Keratinocyte (primary cell): ENCODE measurements around the gene PLXNA1. TPM values are rescaled to one million over a fixed set of nuclear protein-coding genes. Genes with fewer than 3 reads are reported as not detected.

Experiments used
- DNase-seq: peaks from one replicate; pipeline ENCODE4 v3.0.0-alpha.2; 2011; ENCODE audit warnings: low read depth, missing footprints, low spot score
- FAIRE-seq: peaks from 2 replicates; lab custom pipeline; 2011; peaks lifted over from hg19 to GRCh38; lab: Jason Lieb, UNC
- H2AFZ ChIP-seq: 2 replicates; pipeline ENCODE4 v1.6.0; 2012; ENCODE audit warnings: low read length, control low read depth, inconsistent platforms; ENCODE audit not compliant: control insufficient read depth
- H3K27ac ChIP-seq: 2 replicates; pipeline ENCODE4 v1.5.1; 2011; ENCODE audit warnings: low read length; ENCODE audit not compliant: control insufficient read depth, insufficient read depth
- H3K27me3 ChIP-seq: 3 replicates; pipeline ENCODE4 v1.6.0; 2011; ENCODE audit warnings: low read length; ENCODE audit not compliant: control insufficient read depth, insufficient read depth; ENCODE audit errors: extremely low read depth
- H3K36me3 ChIP-seq, 2 experiments: 2 replicates in 1 of 2; 3 replicates in 1 of 2; pipeline ENCODE4 v1.5.1; 2011; ENCODE audit warnings: low read length in 2 of 2, mild to moderate bottlenecking in 1 of 2; ENCODE audit not compliant: control insufficient read depth in 2 of 2, insufficient read depth in 2 of 2; ENCODE audit errors: extremely low read depth in 1 of 2
- H3K4me1 ChIP-seq: 3 replicates; pipeline ENCODE4 v1.5.1; 2011; ENCODE audit warnings: low read length; ENCODE audit not compliant: control insufficient read depth, insufficient read depth; ENCODE audit errors: extremely low read depth
- H3K4me2 ChIP-seq: 3 replicates; pipeline ENCODE4 v1.6.0; 2011; ENCODE audit warnings: low read depth, low read length; ENCODE audit not compliant: control insufficient read depth, insufficient read depth; ENCODE audit errors: extremely low read depth
- H3K4me3 ChIP-seq, 3 experiments: fragments of 200-600 bp in 1 of 3; sonication (generic) in 1 of 3; 2 replicates in 2 of 3; 3 replicates in 1 of 3; pipeline ENCODE4 v1.5.1; 2011 to 2016; ENCODE audit warnings: low read length in 3 of 3, mild to moderate bottlenecking in 3 of 3, control low read depth in 2 of 3, inconsistent platforms in 1 of 3, low read depth in 1 of 3, mixed read lengths in 1 of 3, mixed run types in 1 of 3, moderate library complexity in 1 of 3; ENCODE audit not compliant: control insufficient read depth in 2 of 3, insufficient read depth in 2 of 3; ENCODE audit errors: extremely low read depth in 1 of 3
- H3K79me2 ChIP-seq: 2 replicates; pipeline ENCODE4 v1.6.0; 2012; ENCODE audit warnings: low read length; ENCODE audit not compliant: control insufficient read depth, insufficient read depth
- H3K9ac ChIP-seq: 3 replicates; pipeline ENCODE4 v1.6.0; 2011; ENCODE audit warnings: low read length; ENCODE audit not compliant: control insufficient read depth, insufficient read depth; ENCODE audit errors: extremely low read depth
- H3K9me1 ChIP-seq: 3 replicates; pipeline ENCODE4 v1.6.0; 2011; ENCODE audit warnings: low read length; ENCODE audit not compliant: control insufficient read depth, insufficient read depth; ENCODE audit errors: extremely low read depth
- H3K9me3 ChIP-seq: 2 replicates; pipeline ENCODE4 v1.5.1; 2012; ENCODE audit warnings: low read depth, low read length; ENCODE audit not compliant: control insufficient read depth
- H4K20me1 ChIP-seq: 3 replicates; pipeline ENCODE4 v1.6.0; 2011; ENCODE audit warnings: low read length; ENCODE audit not compliant: control insufficient read depth, insufficient read depth; ENCODE audit errors: extremely low read depth
- EZH2 ChIP-seq: IDR thresholded peaks from one replicate; pipeline ENCODE4 v1.6.1; 2012; ENCODE audit warnings: inconsistent platforms, mild to moderate bottlenecking, low read length, moderate library complexity
- dilution Hi-C: fragments of 300-500 bp; cut with MboI; formaldehyde crosslinking; loops from one replicate; pipeline ENCODE4 v1.7.0; 2020; ENCODE audit warnings: low sequenced_read_pairs; ENCODE audit not compliant: extremely low pct_ligation_motif_present
- polyA plus RNA-seq, 5 experiments: library from polyadenylated mRNA; depleted of rRNA in 3 of 5; stranded (reverse) in 3 of 5; stranded (forward) in 1 of 5; unstranded in 1 of 5; fragments of >200 nt; gene quantifications; 1 replicate in 1 of 5; 2 replicates in 3 of 5; 3 replicates in 1 of 5; pipeline versions ENCODE4 v1.2.1 to v1.2.3, GENCODE V29; 2011 to 2012; ENCODE audit warnings: missing spikeins in 2 of 5, low read depth in 1 of 5, low replicate concordance in 1 of 5
- TF ChIP-seq, protein P1 (sequence below), 3 experiments: IDR thresholded peaks in 1 of 3; conservative IDR thresholded peaks in 1 of 3; optimal IDR thresholded peaks in 1 of 3; 2 replicates in 2 of 3; 3 replicates in 1 of 3; pipeline versions ENCODE3 to v1.5.1; 2011; ENCODE audit warnings: low read length in 3 of 3, mild to moderate bottlenecking in 3 of 3, moderate library complexity in 2 of 3, control low read depth in 1 of 3, inconsistent platforms in 1 of 3; ENCODE audit not compliant: insufficient read depth in 2 of 3; ENCODE audit errors: extremely low read depth in 1 of 3

PLXNA1 gene
- polyA plus RNA-seq, 1 donor (not counting 4 experiments of a cell fraction or from before 2014, with no cell fraction given): 38.4 TPM

DNA sequence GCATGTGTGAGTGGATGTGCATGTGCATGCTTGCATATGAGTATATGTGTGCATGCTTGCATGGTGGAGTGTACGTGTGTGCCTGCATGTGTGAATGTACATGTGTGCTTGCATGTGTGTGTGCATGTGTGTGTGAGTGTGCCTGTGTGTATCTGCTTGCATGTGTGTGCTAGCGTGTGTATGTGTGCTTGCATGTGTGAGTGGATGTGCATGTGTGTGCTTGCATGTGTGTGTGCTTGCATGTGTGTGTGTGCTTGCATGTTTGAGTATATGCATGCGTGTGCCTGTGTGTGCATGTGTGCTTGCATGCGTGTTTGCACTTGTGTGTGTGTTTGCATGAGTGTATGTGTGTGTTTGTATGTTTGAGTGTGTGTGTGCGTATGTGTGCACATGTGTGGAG, 4.6 kb upstream of the PLXNA1 start:
- H4K20me1 ChIP-seq: no peaks in the 10 kb centered on the region
- no peak overlapping the region for H2AFZ ChIP-seq
- H3K36me3 ChIP-seq: no peaks in the 10 kb centered on the region
- no peak overlapping the region for H3K9ac ChIP-seq
- H3K4me3 ChIP-seq: no peak overlapping the region
- TF ChIP-seq, protein P1, sequence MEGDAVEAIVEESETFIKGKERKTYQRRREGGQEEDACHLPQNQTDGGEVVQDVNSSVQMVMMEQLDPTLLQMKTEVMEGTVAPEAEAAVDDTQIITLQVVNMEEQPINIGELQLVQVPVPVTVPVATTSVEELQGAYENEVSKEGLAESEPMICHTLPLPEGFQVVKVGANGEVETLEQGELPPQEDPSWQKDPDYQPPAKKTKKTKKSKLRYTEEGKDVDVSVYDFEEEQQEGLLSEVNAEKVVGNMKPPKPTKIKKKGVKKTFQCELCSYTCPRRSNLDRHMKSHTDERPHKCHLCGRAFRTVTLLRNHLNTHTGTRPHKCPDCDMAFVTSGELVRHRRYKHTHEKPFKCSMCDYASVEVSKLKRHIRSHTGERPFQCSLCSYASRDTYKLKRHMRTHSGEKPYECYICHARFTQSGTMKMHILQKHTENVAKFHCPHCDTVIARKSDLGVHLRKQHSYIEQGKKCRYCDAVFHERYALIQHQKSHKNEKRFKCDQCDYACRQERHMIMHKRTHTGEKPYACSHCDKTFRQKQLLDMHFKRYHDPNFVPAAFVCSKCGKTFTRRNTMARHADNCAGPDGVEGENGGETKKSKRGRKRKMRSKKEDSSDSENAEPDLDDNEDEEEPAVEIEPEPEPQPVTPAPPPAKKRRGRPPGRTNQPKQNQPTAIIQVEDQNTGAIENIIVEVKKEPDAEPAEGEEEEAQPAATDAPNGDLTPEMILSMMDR (optimal IDR thresholded peaks at IDR 0.05 in 1 of 3, IDR thresholded peaks at IDR 0.05 in 1 of 3, conservative IDR thresholded peaks at IDR 0.05 in 1 of 3; ENCODE audit: extremely low read depth in 1 of 3, insufficient read depth in 2 of 3, low read length in 3 of 3): no peak
- TF ChIP-seq EZH2: no peak
- H3K9me3 ChIP-seq: peaks cover 5% of the 10 kb centered on the region
- H3K27me3 ChIP-seq: no peaks in the 10 kb centered on the region
- DNase-seq (no peak), FAIRE-seq (no peak)
- no peaks in the 10 kb centered on the region for H3K9me1 ChIP-seq
- dilution Hi-C loops: no loop called here
- H3K79me2 ChIP-seq: no peaks in the 10 kb centered on the region
- H3K4me2 ChIP-seq: no peak overlapping the region
- peaks cover 10% of the 10 kb centered on the region for H3K4me1 ChIP-seq
- H3K27ac ChIP-seq: no peak overlapping the region

DNA sequence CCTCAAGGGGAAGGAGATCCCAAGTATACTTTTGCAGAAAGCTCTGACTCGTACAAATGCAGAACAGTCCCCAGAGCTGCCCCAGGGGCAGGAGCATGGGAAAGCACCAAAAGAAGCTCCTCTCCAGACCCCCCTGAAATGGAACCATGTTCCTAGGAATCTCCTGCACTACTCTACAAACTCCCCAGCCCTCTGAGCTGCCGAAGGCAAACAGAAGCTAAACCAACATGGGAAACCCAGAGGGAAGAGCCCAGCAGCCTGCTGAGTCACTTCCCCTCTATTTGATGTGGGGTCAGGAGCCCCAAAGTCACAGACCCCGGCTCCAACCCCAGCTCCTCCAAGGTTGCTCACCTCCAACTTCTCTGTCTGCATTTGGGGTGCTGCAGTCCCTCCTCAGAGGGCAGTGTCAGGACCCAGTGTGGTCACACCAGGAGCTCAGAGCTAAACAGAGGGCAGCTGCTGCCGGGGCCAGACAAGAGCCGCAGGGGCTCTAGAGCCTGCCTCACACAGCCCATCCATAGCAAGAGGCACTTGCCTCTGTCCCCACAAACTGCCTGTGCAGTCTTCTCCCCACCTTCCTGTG, 3.8 kb upstream of the PLXNA1 start:
- DNase-seq (no peak), FAIRE-seq (no peak)
- TF ChIP-seq EZH2: no peak
- TF ChIP-seq, protein P1 (optimal IDR thresholded peaks at IDR 0.05 in 1 of 3, IDR thresholded peaks at IDR 0.05 in 1 of 3, conservative IDR thresholded peaks at IDR 0.05 in 1 of 3; ENCODE audit: extremely low read depth in 1 of 3, insufficient read depth in 2 of 3, low read length in 3 of 3): no peak
- H3K4me2 ChIP-seq: no peak overlapping the region
- no peaks in the 10 kb centered on the region for H3K9me1 ChIP-seq
- peaks cover 10% of the 10 kb centered on the region for H3K4me1 ChIP-seq
- H3K27ac ChIP-seq: no peak overlapping the region
- no peaks in the 10 kb centered on the region for H3K36me3 ChIP-seq
- H3K27me3 ChIP-seq: no peaks in the 10 kb centered on the region
- peaks cover 5% of the 10 kb centered on the region for H3K9me3 ChIP-seq
- dilution Hi-C loops: no loop called here
- peaks cover 7% of the 10 kb centered on the region for H3K79me2 ChIP-seq
- no peak overlapping the region for H2AFZ ChIP-seq
- no peak overlapping the region for H3K9ac ChIP-seq
- no peak overlapping the region for H3K4me3 ChIP-seq
- H4K20me1 ChIP-seq: peaks cover under 1% of the 10 kb centered on the region
